GM19351 (cell line): ENCODE data around the gene BCL2.
"Not testable (repeated sequence)": the region's sequence is repeated elsewhere in the genome, so short reads cannot be mapped to it uniquely, and the experiment has no call there.

ENCODE experiments used
- ATAC-seq: cut with Tn5 transposase; IDR thresholded peaks from one replicate; pipeline ENCODE4 v1.9.1; 2021; ENCODE audit warnings: mild to moderate bottlenecking, moderate library complexity; ENCODE audit not compliant: unreplicated experiment

The BCL2 gene

GRCh38 chr18:63319383-63320122 is at the start of gene BCL2:
Gene BCL2, minus strand, starts transcription at chr18:63319769.
- peak; percentile 3 for ATAC-seq

GRCh38 chr18:63368611-63369010 is 49.0 kb upstream of the BCL2 start:
- no peak for ATAC-seq

DNA sequence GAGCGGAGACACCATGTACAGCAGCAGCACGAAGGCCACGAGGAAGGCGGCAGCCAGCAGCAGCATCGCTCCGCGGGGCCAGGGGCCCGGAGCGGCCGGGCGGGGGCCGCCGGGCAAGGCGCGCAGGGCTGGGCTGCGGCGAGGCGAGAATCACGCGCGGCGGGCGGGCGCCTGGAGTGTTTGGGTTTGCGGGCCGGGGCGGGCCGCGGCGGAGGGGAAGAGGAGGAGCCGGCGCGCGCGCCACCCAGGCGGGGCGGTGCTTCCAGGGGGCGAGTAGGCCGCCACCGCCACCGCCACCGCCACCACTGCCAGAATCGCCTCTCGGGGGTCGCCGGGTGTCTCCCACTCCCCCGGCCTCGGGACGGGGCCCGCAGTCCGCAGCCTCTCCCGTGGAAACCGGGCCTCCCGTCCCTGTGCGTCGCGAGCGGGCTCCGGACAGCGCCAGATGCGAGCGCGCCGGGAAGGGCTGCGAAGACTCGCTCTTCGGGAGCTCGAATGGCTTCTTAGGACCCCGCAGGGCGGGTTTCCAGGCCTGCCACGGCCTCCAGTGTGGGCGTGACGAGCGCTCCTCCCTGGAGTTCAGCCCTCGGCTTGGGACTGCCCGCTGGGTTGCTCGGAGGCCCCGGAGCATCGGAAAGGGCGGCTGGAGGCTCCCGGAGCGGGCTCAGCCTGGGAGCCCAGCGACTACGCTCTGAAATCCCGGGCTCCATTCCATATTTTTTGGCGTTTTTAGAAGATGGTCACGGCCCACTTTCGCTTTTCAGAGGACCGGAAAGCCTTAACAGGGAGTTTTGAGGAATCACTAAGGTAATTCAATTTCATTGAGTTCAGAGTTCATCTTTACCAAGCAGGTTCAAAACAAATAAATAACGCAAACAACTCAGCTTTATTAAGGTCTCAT is 47.7 kb upstream of the BCL2 start, which contains the start of gene KDSR:
Gene KDSR (minus strand): TSS at position 154 of the 901 bp plus-strand sequence. CDS start 88 bp downstream, at position 66.
- ATAC-seq, result peak; percentile 83

GRCh38 chr18:63366213-63367052 is 46.9 kb upstream of the BCL2 start:
- ATAC-seq, result peak; percentile 35

- ATAC-seq, result no peak
Observed at GRCh38 chr18:63365876-63366212, 46.3 kb upstream of the BCL2 start.

DNA sequence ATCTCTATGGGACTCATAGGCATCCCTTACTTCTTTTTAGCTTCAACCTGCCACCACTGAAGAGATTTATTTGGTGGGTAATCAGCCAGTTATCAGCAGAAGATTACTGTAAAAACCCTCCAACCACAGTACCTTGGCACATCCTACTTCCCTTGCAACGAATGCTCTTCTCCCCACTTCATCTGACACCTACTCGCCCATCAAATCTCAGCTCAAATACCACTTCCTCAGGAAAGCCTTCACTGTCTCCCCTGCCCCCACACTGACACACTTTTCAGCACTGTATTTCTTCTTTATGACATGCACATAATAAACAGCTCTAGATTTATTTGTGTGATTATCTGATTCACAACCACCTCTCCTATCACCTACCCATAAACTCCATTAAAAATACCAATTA is 44.4 kb upstream of the BCL2 start:
- ATAC-seq, result no peak

DNA sequence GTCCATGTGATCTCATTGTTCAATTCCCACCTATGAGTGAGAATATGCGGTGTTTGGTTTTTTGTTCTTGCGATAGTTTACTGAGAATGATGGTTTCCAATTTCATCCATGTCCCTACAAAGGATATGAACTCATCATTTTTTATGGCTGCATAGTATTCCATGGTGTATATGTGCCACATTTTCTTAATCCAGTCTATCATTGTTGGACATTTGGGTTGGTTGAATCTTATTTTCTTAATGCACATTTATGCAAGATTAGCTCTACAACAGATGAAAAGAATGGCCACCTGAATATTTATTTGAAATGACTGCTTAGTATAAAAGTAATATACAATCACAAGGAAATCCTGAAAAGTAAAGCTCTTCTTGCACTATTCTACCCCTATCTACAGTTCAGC is 43.9 kb upstream of the BCL2 start:
- ATAC-seq, result not testable (repeated sequence)

DNA sequence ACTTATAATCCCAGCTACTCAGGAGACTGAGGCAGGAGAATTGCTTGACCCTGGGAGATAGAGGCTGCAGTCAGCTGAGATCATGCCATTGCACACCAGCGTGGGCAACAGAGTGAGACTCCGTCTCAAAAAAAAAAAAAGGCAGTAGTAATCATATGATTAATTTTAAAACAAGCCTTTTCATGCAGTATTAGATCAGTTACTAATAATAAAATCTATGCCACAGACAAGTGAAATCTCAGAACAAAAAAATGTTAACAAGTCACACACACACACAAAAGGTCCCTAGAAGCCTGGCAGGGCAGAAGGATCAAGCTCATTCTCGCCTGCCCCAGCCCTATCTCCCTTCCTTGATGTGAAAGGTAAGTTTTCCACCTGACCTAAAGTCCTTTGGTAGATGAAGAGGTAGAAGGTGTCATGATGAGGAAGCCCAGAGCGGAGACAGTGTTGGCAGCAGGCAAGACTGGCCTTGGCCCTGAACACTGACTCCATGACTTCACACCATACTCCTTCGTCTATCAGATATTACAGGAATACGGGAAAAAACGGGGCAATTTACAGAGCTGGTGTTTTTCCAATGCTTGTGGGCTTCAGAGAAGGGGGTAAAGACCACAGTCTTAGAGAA is 36.8 kb upstream of the BCL2 start:
- no peak for ATAC-seq

DNA sequence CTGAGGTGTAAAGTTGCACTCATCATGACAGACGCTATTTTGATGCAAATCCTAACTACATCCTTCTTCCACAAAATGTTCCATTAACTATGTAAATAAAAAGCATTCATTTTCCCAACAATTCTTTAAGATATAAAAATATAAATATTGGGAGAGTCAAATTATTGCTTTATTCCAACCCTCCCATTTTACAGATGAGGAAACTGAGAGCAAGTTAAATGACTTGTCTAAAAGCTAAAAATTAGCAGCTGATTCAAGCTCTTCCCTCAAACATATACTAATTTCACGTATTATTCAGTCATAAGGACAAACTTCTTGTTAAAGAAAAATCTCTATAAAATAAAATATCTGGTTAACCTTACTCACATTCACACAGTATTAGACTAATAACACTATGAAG is 30.7 kb upstream of the BCL2 start:
- ATAC-seq, result no peak

DNA sequence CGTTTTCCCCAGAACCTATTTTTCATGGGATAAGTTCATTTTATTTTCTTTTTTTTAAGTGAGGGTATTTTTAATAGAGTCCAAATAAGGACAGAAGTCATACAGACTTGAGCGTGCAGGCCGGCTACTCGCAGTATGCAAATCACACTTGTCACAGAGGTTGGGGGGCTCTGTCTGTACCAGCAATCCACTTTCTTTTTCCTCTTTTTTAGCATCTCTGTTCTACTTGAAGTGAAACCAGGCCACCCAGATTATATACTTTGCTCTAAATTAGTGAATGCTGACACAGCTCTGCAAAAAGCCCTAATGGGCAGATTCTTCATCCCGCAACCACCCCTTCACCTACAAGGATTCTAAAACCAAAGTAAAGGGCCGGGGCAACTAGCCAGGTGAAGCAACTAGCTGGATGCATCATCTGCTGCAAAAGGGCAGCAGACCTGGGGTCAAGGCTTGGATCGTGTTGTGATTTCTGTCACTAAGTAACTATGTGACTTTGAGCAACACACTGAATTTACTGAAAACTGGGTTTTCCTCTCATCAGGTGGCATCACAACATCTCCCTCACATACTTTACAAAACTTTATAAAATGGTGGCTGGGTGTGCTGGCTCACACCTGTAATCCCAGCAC is 29.1 kb upstream of the BCL2 start:
- no peak for ATAC-seq

DNA sequence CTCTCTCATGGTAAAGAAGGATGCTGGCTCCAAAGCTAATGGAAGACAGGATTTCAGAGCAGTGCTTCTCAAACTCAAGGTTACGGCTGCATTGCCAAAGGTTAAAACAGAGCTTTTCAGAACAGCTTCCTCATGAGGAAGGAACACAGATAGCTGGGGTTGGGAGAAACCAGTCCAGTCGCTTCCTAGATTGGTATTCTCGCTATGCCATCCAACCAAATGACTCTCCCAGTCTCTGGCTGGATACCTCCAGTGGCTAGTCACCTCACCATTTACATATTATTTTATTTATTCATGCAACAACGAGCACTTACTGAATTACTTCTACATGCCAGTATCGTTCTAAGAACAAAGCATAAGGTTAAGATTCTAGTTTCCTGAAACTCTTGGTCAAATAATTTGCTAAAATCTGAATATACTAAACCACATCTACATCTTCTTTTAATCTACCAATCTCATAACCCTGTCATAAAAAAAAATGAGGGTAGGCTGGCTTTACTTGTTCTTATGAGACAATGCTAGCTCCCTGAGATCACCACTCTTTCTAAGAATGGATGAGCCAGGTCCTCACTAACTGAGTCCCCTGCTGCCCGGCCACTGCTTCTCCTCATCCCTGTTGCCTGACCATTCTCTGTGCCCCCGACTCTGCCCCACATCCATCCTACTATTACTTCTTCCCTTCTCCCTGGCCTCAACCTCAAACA is 27.1 kb upstream of the BCL2 start:
- ATAC-seq, result no peak

DNA sequence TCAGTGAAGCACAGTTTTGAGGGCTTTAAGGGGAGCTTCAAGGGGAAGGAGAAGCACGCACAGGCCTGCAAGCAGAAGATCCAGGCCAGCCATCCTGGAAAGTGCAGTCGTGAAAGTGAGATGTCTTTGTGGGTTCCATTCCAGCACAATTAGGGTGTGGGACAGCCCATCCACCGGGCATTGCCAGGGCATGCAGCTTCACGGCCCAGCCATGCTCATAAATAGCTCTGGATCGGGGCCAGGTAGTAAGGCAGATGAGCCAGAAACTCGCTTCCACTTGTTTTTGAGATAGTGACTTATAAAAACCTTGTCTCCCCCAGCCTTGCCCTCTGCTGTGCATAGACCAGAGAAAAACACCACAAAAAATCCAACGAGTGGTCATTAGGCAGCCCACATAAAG is 26.5 kb upstream of the BCL2 start:
- ATAC-seq, result no peak

- no peak for ATAC-seq
Observed at GRCh38 chr18:63344918-63345317, 25.3 kb upstream of the BCL2 start.

DNA sequence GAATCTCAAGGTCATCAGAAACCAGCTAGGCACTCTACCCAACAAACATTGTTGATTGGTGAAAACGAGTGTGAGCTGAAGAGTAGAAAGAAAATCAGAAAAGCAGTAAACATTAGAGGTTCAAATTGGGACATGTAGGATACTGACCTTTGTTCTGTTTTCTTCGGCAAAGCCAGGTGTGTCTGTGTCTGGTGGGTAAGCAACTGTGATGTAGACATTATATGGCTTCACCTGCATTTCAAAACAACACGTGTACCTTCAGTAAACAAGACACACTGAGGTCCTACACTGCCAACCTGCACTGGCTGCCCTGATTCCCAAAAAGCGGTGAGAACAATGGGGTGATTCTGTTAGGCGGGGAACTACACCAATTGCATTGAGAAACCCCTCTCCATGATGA is 24.7 kb upstream of the BCL2 start:
- no peak for ATAC-seq

DNA sequence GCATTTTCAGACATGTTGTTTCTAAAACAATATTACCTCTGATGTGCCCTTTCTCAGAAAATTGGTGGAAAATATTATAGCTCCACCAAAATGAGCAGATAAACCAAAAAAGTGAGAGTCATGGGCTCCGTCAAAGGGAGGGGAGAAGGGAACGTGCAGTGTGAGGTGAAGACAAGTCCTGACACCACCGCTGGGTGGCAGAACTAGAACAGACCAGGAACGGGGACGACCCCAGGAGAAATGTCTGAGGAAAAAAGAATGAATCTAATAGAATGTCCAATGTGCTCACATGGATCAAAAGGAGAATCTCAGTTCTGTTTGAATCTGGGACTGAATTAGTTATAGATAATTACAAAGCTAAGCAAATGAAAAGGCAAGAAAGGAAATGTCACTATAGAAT is 22.6 kb upstream of the BCL2 start:
- ATAC-seq, result no peak

DNA sequence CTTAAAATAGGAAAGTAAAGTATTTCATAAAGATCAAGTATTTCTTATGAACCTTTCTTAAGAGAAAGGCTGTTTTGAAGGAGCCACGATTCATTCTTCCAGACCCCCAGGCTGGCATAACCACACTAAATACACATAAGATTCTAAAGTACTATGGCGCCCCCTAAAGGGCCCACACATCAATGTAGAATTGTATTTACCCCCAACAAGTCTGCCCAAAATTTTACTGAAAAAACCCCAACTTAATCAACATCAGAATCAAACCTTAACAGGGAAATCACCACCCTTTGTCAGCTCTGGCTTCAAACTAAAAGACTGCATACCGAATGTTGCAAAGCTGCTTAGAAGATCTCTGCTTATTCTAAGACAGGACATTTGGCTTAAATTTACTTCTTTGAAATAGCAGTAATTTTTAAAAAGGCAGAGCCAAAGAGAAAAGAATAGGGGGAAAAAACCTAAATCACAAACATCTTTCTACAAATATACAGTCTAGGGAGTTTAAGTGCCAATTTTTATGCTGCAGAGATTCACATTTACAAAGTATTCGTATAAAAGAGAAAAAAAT is 20.4 kb upstream of the BCL2 start:
- ATAC-seq, result no peak

- ATAC-seq, result no peak
Observed at GRCh38 chr18:63336366-63337099, 17.0 kb upstream of the BCL2 start.

DNA sequence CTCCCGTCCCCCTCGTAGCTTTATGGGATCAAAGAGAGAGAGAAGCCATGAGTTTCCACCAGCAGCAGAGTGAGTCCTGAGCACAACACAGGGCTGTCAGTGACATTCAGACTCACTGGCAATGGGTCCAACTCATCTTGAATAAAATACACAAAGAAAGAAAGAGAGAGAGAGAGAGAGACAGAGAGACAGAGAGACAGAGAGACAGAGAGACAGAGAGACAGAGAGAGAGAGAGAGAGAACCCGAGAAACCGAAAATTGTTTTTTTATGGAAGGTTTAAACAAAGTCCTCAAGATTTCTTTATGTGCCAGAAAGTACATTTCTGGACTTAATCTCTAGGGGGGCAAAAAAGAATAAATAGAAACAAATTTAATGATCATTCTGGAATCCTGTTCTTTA is 11.5 kb upstream of the BCL2 start:
- no peak for ATAC-seq
